SK-N-SH (cell line): ENCODE data around the gene OR4K13. TPM values are rescaled to one million over a fixed set of nuclear protein-coding genes. Genes with fewer than 3 reads are reported as not detected.

ENCODE experiments used
- CTCF ChIA-PET: fragments of 300-600, 350-600 bp; formaldehyde crosslinking; extraction: SDS; loops from one replicate; lab custom pipeline; 2021; lab: Yijun Ruan, JAX
- POLR2A ChIA-PET: fragments of 350-600 bp; sonication (Branson Sonifier 250); formaldehyde crosslinking; extraction: SDS; loops from one replicate; lab custom pipeline; 2020; ENCODE audit warnings: antibody characterized with exemption, inconsistent platforms; lab: Yijun Ruan, JAX
- DNase-seq: peaks from one replicate; pipeline ENCODE4 v3.0.0; 2012
- H2AFZ ChIP-seq: fragments of 200-600 bp; sonication (generic); 2 replicates; pipeline ENCODE4 v1.8.1; 2016; ENCODE audit warnings: antibody characterized with exemption, mild to moderate bottlenecking, low read depth
- H3F3A ChIP-seq: fragments of 200-600 bp; sonication (generic); replicated peaks from 2 replicates; pipeline ENCODE3; 2016; ENCODE audit warnings: antibody characterized with exemption, mild to moderate bottlenecking; ENCODE audit not compliant: insufficient read depth
- H3K27ac ChIP-seq, 2 experiments: fragments of 200-500 bp in 1 of 2; fragments of 200-600 bp in 1 of 2; sonication (Bioruptor generic) in 1 of 2; sonication (generic), shearing (Covaris generic) in 1 of 2; 2 replicates each; pipeline versions ENCODE4 v1.5.1 to v1.6.1; 2014 to 2016; ENCODE audit warnings: low read depth in 2 of 2, inconsistent platforms in 1 of 2, low read length in 1 of 2, mild to moderate bottlenecking in 1 of 2, mixed read lengths in 1 of 2
- H3K27me3 ChIP-seq: fragments of 200-600 bp; sonication (generic), shearing (Covaris generic); 2 replicates; pipeline ENCODE4 v1.6.1; 2016; ENCODE audit warnings: mixed run types; ENCODE audit not compliant: insufficient read depth
- H3K36me3 ChIP-seq, 2 experiments: fragments of 200-500 bp in 1 of 2; fragments of 200-600 bp in 1 of 2; sonication (Bioruptor generic) in 1 of 2; sonication (generic) in 1 of 2; replicated peaks in 1 of 2; 2 replicates each; pipeline versions ENCODE3 to v1.5.1; 2014 to 2016; ENCODE audit warnings: low read length in 1 of 2, mild to moderate bottlenecking in 1 of 2; ENCODE audit not compliant: insufficient read depth in 2 of 2, control insufficient read depth in 1 of 2
- H3K4me1 ChIP-seq, 2 experiments: fragments of 200-500 bp in 1 of 2; fragments of 200-600 bp in 1 of 2; sonication (Bioruptor generic) in 1 of 2; sonication (generic), shearing (Covaris generic) in 1 of 2; 2 replicates each; pipeline versions ENCODE4 v1.5.1 to v1.6.1; 2014 to 2016; ENCODE audit warnings: low read depth in 1 of 2, low read length in 1 of 2, mixed run types in 1 of 2; ENCODE audit not compliant: insufficient read depth in 2 of 2, control insufficient read depth in 1 of 2
- H3K4me2 ChIP-seq: fragments of 200-600 bp; sonication (generic), shearing (Covaris generic); 2 replicates; pipeline ENCODE4 v1.6.1; 2017; ENCODE audit warnings: mixed run types
- H3K4me3 ChIP-seq, 2 experiments: fragments of 200-500 bp in 1 of 2; fragments of 200-600 bp in 1 of 2; sonication (Bioruptor generic) in 1 of 2; sonication (generic), shearing (Covaris generic) in 1 of 2; 2 replicates each; pipeline versions ENCODE4 v1.5.1 to v1.8.1; 2014 to 2016; ENCODE audit warnings: low read depth in 2 of 2, inconsistent platforms in 1 of 2, low read length in 1 of 2, mild to moderate bottlenecking in 1 of 2, mixed read lengths in 1 of 2, moderate library complexity in 1 of 2
- H3K79me2 ChIP-seq: fragments of 200-600 bp; sonication (generic); 2 replicates; pipeline ENCODE4 v1.8.1; 2017; ENCODE audit warnings: mild to moderate bottlenecking; ENCODE audit not compliant: insufficient read depth
- H3K9ac ChIP-seq: fragments of 200-600 bp; sonication (generic); 2 replicates; pipeline ENCODE4 v1.6.1; 2017; ENCODE audit warnings: mixed run types
- H3K9me2 ChIP-seq: fragments of 200-600 bp; sonication (generic); 2 replicates; pipeline ENCODE4 v1.6.1; 2017; ENCODE audit warnings: mixed run types
- H3K9me3 ChIP-seq: fragments of 200-600 bp; sonication (generic); 2 replicates; pipeline ENCODE4 v1.6.1; 2017; ENCODE audit warnings: mixed run types, mild to moderate bottlenecking, moderate library complexity
- H4K20me1 ChIP-seq: fragments of 200-600 bp; sonication (generic); 2 replicates; pipeline ENCODE4 v1.6.1; 2017; ENCODE audit warnings: mild to moderate bottlenecking, mixed run types; ENCODE audit not compliant: insufficient read depth
- CTCF ChIP-seq: fragments of 200-600 bp; sonication (generic); IDR thresholded peaks from 2 replicates; pipeline ENCODE4 v1.6.1; 2017; ENCODE audit warnings: antibody characterized with exemption, mild to moderate bottlenecking, moderate library complexity
- EP300 ChIP-seq, 2 experiments: IDR thresholded peaks; 2 replicates each; pipeline versions ENCODE4 v1.4.0 to v1.6.1; 2012; ENCODE audit warnings: borderline replicate concordance in 1 of 2, low read depth in 1 of 2, low read length in 1 of 2
- EZH2phosphoT487 ChIP-seq: fragments of 200-600 bp; sonication (generic); IDR thresholded peaks from 2 replicates; pipeline ENCODE4 v1.6.1; 2017; ENCODE audit warnings: low read depth, mixed run types, mild to moderate bottlenecking, antibody characterized with exemption, moderate library complexity, borderline replicate concordance
- GATA2 ChIP-seq: sonication (generic); formaldehyde crosslinking; IDR thresholded peaks from 2 replicates; pipeline ENCODE4 v1.5.0; 2020; ENCODE audit warnings: mild to moderate bottlenecking, missing genetic modification reagents
- IRF3 ChIP-seq: fragments of 150-350 bp; IDR thresholded peaks from 2 replicates; pipeline ENCODE4 v1.6.1; 2016; ENCODE audit warnings: mild to moderate bottlenecking, low read depth, low read length
- JUND ChIP-seq: IDR thresholded peaks from 2 replicates; pipeline ENCODE4 v1.4.0; 2012
- MAX ChIP-seq: IDR thresholded peaks from 2 replicates; pipeline ENCODE4 v1.4.0; 2012; ENCODE audit warnings: low read depth
- MEF2A ChIP-seq: IDR thresholded peaks from 2 replicates; pipeline ENCODE4 v1.4.0; 2012; ENCODE audit warnings: low read depth, borderline replicate concordance
- MXI1 ChIP-seq: IDR thresholded peaks from 2 replicates; pipeline ENCODE4 v1.6.1; 2012; ENCODE audit warnings: mild to moderate bottlenecking, low read depth, low read length, improper control_type of control experiment
- NFIC ChIP-seq: IDR thresholded peaks from 2 replicates; pipeline ENCODE4 v1.4.0; 2012; ENCODE audit warnings: borderline replicate concordance
- NRF1 ChIP-seq: IDR thresholded peaks from 2 replicates; pipeline ENCODE4 v1.6.1; 2012; ENCODE audit warnings: low read depth, mild to moderate bottlenecking, low read length
- PBX3 ChIP-seq: IDR thresholded peaks from 2 replicates; pipeline ENCODE4; 2012
- POLR2AphosphoS5 ChIP-seq: IDR thresholded peaks from 2 replicates; pipeline ENCODE4 v1.6.1; 2012; ENCODE audit warnings: low read depth, low read length
- RFX5 ChIP-seq: IDR thresholded peaks from 2 replicates; pipeline ENCODE4 v1.6.1; 2012; ENCODE audit warnings: mild to moderate bottlenecking, improper control_type of control experiment, low read length
- RXRA ChIP-seq: IDR thresholded peaks from 2 replicates; pipeline ENCODE4 v1.4.0; 2012; ENCODE audit warnings: low read depth, mild to moderate bottlenecking, borderline replicate concordance
- SIN3A ChIP-seq: IDR thresholded peaks from 2 replicates; pipeline ENCODE4 v1.6.1; 2012; ENCODE audit warnings: low read depth, mild to moderate bottlenecking, low read length, moderate library complexity, borderline replicate concordance
- SMC3 ChIP-seq: IDR thresholded peaks from 2 replicates; pipeline ENCODE4 v1.6.1; 2012; ENCODE audit warnings: low read depth, low read length, improper control_type of control experiment
- TAF1 ChIP-seq: IDR thresholded peaks from 2 replicates; pipeline ENCODE4 v1.6.1; 2012; ENCODE audit warnings: low read depth, mild to moderate bottlenecking, low read length, moderate library complexity, borderline replicate concordance
- TEAD4 ChIP-seq: IDR thresholded peaks from 2 replicates; pipeline ENCODE4 v1.4.0; 2012; ENCODE audit warnings: mild to moderate bottlenecking, borderline replicate concordance; ENCODE audit not compliant: insufficient read depth
- USF1 ChIP-seq: IDR thresholded peaks from 2 replicates; pipeline ENCODE4 v1.4.0; 2012; ENCODE audit warnings: low read depth, borderline replicate concordance
- WGBS: methylation state at CpG from one replicate; pipeline ENCODE4 v1.1.6; 2017; ENCODE audit warnings: low lambda C conversion rate; 5-methylcytosine and 5-hydroxymethylcytosine counted together
- polyA plus RNA-seq, 3 experiments: library from polyadenylated mRNA; depleted of rRNA; stranded (reverse); fragments of >200 nt; gene quantifications; 2 replicates each; pipeline ENCODE4 v1.2.3, GENCODE V29; 2012

OR4K13 gene
- polyA plus RNA-seq, 1 of the 3 experiments (the other 2 are of a cell fraction) = not detected

- TF ChIP-seq USF1 (no peak), MXI1 (no peak), RFX5 (no peak), SMC3 (no peak), TEAD4 (no peak), EZH2phosphoT487 (no peak), NFIC (no peak), JUND (no peak), MAX (no peak), NRF1 (no peak), IRF3 (no peak)
These were observed 12.4 kb upstream of the OR4K13 start (continued) for GRCh38 chr14:20048202-20048601.

- Histone ChIP-seq H3K27ac (no peak overlapping the region), H3K9me3 (no peaks in the 10 kb centered on the region), H4K20me1 (no peaks in the 10 kb centered on the region), H3K27me3 (no peaks in the 10 kb centered on the region), H3K9ac (no peak overlapping the region)
- TF ChIP-seq GATA2 (CRISPR knock-in tag) (no peak), TAF1 (no peak), CTCF (no peak), IRF3 (no peak), MXI1 (no peak), RFX5 (no peak), POLR2AphosphoS5 (no peak), USF1 (no peak), NFIC (no peak), SIN3A (no peak), SMC3 (no peak), EZH2phosphoT487 (no peak), EP300 (IDR thresholded peaks at IDR 0.05; ENCODE audit: borderline replicate concordance in 1 of 2, low read depth in 1 of 2, low read length in 1 of 2) (no peak), MEF2A (no peak), PBX3 (no peak), RXRA (no peak), MAX (no peak)
- TF ChIP-seq, all 33 proteins: peak for 0
- WGBS = 2% methylated on average over 5 of the region's 5 CpGs
- DNase-seq = no peak
- Histone ChIP-seq H3K79me2 (no peaks in the 10 kb centered on the region), H3K4me2 (no peak overlapping the region), H3K4me3 (no peak overlapping the region), H3K4me1 (no peaks in the 10 kb centered on the region), H3K9me2 (no peaks in the 10 kb centered on the region), H2AFZ (no peak overlapping the region), H3F3A (no peaks in the 10 kb centered on the region), H3K36me3 (no peaks in the 10 kb centered on the region)
- POLR2A ChIA-PET = no interaction called here
- CTCF ChIA-PET = no interaction called here
These were observed 8.4 kb upstream of the OR4K13 start for GRCh38 chr14:20044243-20044642.
